WERI-Rb-1 (cell line): ENCODE measurements around the gene DCD.

Experiments
- DNase-seq: peaks from one replicate; pipeline ENCODE4 v3.0.0-alpha.2; 2020
- H3K27ac ChIP-seq: fragments of 250-450 bp; sonication (Bioruptor Pico); 2 replicates; pipeline ENCODE4 v1.5.1; 2020; ENCODE audit warnings: mild to moderate bottlenecking, moderate library complexity
- H3K27me3 ChIP-seq: fragments of 250-450 bp; sonication (Bioruptor Pico); 2 replicates; pipeline ENCODE4 v1.5.1; 2021; ENCODE audit warnings: mild to moderate bottlenecking, low read depth, moderate library complexity; ENCODE audit not compliant: insufficient read depth, severe bottlenecking
- H3K36me3 ChIP-seq: fragments of 250-450 bp; sonication (Bioruptor Pico); 2 replicates; pipeline ENCODE4 v1.5.1; 2020; ENCODE audit warnings: mild to moderate bottlenecking, moderate library complexity
- H3K4me3 ChIP-seq: 2 replicates; pipeline ENCODE4 v1.5.1; 2011; ENCODE audit warnings: low read depth, mild to moderate bottlenecking, control low read depth, low read length
- H3K9me3 ChIP-seq: fragments of 250-450 bp; sonication (Bioruptor Pico); 2 replicates; pipeline ENCODE4 v1.5.1; 2021; ENCODE audit warnings: mild to moderate bottlenecking, moderate library complexity; ENCODE audit not compliant: severe bottlenecking
- CTCF ChIP-seq: IDR thresholded peaks from 2 replicates; pipeline ENCODE4 v1.5.1; 2011; ENCODE audit warnings: low read depth, mild to moderate bottlenecking, control low read depth, inconsistent platforms, low read length

DCD gene

GRCh38 chr12:54608769-54609168 is 39.4 kb downstream of the DCD start:
- no peak for DNase-seq
- no peak overlapping the region for H3K27ac ChIP-seq
- H3K4me3 ChIP-seq: no peak overlapping the region
- no peaks in the 10 kb centered on the region for H3K9me3 ChIP-seq
- no peak for TF ChIP-seq CTCF
- H3K36me3 ChIP-seq: no peaks in the 10 kb centered on the region
- H3K27me3 ChIP-seq: peaks cover 70% of the 10 kb centered on the region

GRCh38 chr12:54608156-54608555 is 40.0 kb downstream of the DCD start:
- H3K27me3 ChIP-seq: peaks cover 64% of the 10 kb centered on the region
- no peak for TF ChIP-seq CTCF
- no peaks in the 10 kb centered on the region for H3K9me3 ChIP-seq
- no peak overlapping the region for H3K27ac ChIP-seq
- no peak overlapping the region for H3K4me3 ChIP-seq
- DNase-seq: no peak
- H3K36me3 ChIP-seq: no peaks in the 10 kb centered on the region

- no peaks in the 10 kb centered on the region for H3K9me3 ChIP-seq
- no peak overlapping the region for H3K4me3 ChIP-seq
- H3K27ac ChIP-seq: no peak overlapping the region
- no peaks in the 10 kb centered on the region for H3K36me3 ChIP-seq
- peaks cover 48% of the 10 kb centered on the region for H3K27me3 ChIP-seq
- DNase-seq: no peak
- TF ChIP-seq CTCF: no peak
These were observed 41.6 kb downstream of the DCD start for GRCh38 chr12:54606556-54606955.

DNA sequence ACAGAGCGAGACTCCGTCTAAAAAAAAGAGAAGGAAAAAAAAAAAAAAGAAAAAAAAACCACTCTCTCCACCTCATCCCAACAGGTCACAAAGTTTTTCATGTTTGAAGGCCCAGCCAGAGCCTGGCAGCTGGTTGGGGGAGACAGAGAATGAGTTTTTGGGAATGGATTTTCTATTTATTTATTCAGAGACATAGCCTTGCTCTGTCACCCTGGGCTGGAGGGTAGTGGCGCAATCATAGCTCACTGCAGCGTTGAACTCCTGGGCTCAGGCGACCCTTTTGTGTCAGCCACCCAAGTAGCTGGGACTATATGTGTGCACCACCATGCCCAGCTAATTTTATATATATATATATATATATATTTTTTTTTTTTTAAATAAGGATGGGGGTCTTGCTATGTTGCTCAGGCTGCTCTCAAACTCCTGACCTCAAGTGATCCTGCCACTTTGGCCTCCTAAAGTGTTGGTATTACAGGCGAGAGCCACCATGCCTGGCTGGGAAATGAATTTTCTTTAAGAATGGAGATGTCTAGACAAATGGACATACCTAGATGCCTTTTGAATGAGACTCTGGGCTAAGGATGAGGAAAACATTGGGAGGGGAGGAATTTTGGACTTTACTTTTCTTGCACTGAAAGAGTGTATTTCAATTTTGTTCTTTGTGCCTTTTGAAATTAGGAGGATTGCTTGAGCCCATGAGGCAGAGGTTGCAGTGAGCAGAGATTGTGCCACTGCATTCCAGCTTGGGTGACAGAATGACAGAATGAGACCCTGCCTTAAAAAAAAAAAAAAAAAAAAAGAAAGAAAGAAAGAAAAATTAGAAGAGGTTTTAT is 42.8 kb downstream of the DCD start:
- no peak for DNase-seq
- Histone ChIP-seq H3K27me3 (peaks cover 39% of the 10 kb centered on the region), H3K9me3 (no peaks in the 10 kb centered on the region), H3K4me3 (no peak overlapping the region), H3K36me3 (no peaks in the 10 kb centered on the region), H3K27ac (no peak overlapping the region)
- no peak for TF ChIP-seq CTCF

DNA sequence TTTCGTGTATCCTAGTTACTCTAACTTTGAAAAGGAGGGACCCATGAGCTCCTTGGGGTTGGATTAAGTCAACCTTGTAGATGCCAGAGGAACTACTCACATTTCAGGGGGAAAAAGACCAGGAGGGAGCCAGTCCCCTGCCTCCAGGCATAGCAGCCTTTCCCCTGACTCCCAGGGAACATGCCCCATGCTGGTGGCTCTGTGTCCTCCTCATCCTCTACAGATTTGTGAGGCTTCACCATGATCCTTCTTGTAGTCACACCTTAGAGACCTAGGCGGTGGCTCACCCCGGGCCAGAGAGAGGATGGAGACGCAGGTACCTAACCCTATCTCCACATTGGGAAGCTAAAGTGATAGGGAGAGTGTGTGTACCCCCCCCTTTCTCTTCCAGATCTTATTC is 43.7 kb downstream of the DCD start:
- H3K27ac ChIP-seq: no peak overlapping the region

More for the DNA sequence above, 43.7 kb downstream of the DCD start:
- no peak overlapping the region for H3K4me3 ChIP-seq
- TF ChIP-seq CTCF: no peak
- peaks cover 37% of the 10 kb centered on the region for H3K27me3 ChIP-seq
- H3K36me3 ChIP-seq: no peaks in the 10 kb centered on the region
- no peaks in the 10 kb centered on the region for H3K9me3 ChIP-seq
- DNase-seq: no peak
